ENCODE measurements around the gene NUMBL. TPM values are rescaled to one million over a fixed set of nuclear protein-coding genes. Genes with fewer than 3 reads are reported as not detected.

NUMBL gene
- total and polyA plus RNA-seq, 2 of the 8 experiments (the other 6 are each of a cell fraction or from before 2014, with no cell fraction given): 13.5 to 24.8 TPM

DNA sequence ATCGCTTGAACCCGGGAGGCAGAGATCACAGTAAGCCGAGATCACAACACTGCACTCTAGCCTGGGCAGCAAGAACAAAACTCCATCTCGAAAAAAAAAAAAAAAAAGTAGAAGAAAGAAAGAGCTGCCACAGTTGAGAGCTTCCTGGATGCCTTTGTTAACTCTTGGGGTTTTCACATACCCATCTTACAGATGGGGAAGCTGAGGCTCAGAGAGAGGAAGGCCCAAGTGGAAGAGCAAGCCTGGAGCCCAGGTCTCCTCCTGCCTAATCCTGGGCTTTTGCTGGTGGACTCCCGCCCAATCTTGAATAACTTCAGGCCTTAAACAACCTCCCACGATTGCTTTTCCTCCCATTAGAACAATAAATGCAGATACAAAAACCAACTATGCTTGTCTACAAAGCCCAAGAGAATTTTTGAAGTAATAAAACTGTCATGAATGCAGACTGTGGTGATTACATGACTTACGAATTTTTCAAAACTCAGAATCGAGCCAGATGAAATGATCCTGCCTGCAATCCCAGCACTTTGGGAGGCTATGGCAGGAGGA, 47.6 kb downstream of the NUMBL start:
- ChIA-PET POLR2A (ENCODE audit: partially characterized antibody) (no interaction called here), CTCF (ENCODE audit: partially characterized antibody) (interaction anchor here (4.9 kb wide), 1 partner anchor 8 kb away, joined by 41 read pairs; no protein-coding TSS in a partner anchor)
- Histone ChIP-seq H3K79me2 (ENCODE audit: control insufficient read depth in 1 of 2, insufficient read depth in 2 of 2, low read length in 2 of 2) (no peaks in the 10 kb centered on the region), H3K9ac (replicated peaks in 1 of 4; ENCODE audit: extremely low read depth in 1 of 4, low read depth in 3 of 4, low read length in 3 of 4) (no peak overlapping the region), H3K23me2 (ENCODE audit: low read depth, low read length) (no peaks in the 10 kb centered on the region), H3K14ac (ENCODE audit: insufficient read length) (no peak overlapping the region), H3K36me3 (ENCODE audit: control insufficient read depth in 2 of 4, insufficient read depth in 4 of 4, low read length in 3 of 4) (no peaks in the 10 kb centered on the region), H2AFZ (ENCODE audit: low read length) (no peak overlapping the region), H2BK5ac (ENCODE audit: low read depth, low read length) (no peak overlapping the region), H2BK12ac (ENCODE audit: low read depth, low read length) (no peak overlapping the region), H3K4ac (replicated peaks; ENCODE audit: insufficient read length, low read depth, low read length) (no peak overlapping the region), H4K8ac (ENCODE audit: extremely low read depth, insufficient read depth, low read length) (no peak overlapping the region), H3K27ac (ENCODE audit: low read depth, low read length) (no peak overlapping the region), H3K4me3 (ENCODE audit: extremely low read depth in 1 of 4, insufficient read depth in 2 of 4, low read depth in 3 of 4, low read length in 4 of 4) (no peak overlapping the region), H4K5ac (ENCODE audit: insufficient read length, low read depth, low read length) (no peak overlapping the region), H3K4me1 (replicated peaks in 1 of 4; ENCODE audit: control insufficient read depth in 3 of 4, insufficient read depth in 4 of 4, low read length in 3 of 4) (peaks cover 0 to 3% (median 0%) of the 10 kb centered on the region in 4 experiments; a peak in 1 of 7 replicates), H3K23ac (ENCODE audit: insufficient read length) (no peak overlapping the region), H2BK15ac (ENCODE audit: low read length) (no peak overlapping the region), H2AK5ac (ENCODE audit: low read depth, low read length) (no peak overlapping the region), H3K56ac (replicated peaks; ENCODE audit: insufficient read length, low read depth, low read length) (no peak overlapping the region), H3K9me3 (ENCODE audit: insufficient read depth in 2 of 2, low read depth in 1 of 2, low read length in 1 of 2) (no peaks in the 10 kb centered on the region), H3K27me3 (replicated peaks in 1 of 4; ENCODE audit: control insufficient read depth in 3 of 4, extremely low read depth in 1 of 4, insufficient read depth in 3 of 4, low read length in 3 of 4) (no peaks in the 10 kb centered on the region; a peak in 2 of 7 replicates), H2BK20ac (ENCODE audit: low read length) (no peak overlapping the region), H2BK120ac (replicated peaks; ENCODE audit: low read depth, low read length) (no peak overlapping the region), H4K20me1 (replicated peaks in 1 of 2; ENCODE audit: control insufficient read depth in 1 of 2, insufficient read depth in 2 of 2, low read length in 2 of 2) (no peaks in the 10 kb centered on the region), H3K18ac (ENCODE audit: extremely low read depth, low read length) (no peak overlapping the region), H3K79me1 (ENCODE audit: low read depth, low read length) (no peaks in the 10 kb centered on the region), H4K91ac (replicated peaks; ENCODE audit: insufficient read length, low read length) (no peak overlapping the region), H3K4me2 (ENCODE audit: insufficient read depth in 1 of 2, low read depth in 2 of 2, low read length in 2 of 2) (no peak overlapping the region)
- no peak for DNase-seq (ENCODE audit: low read depth in 1 of 2, low spot score in 2 of 2)
- FAIRE-seq: no peak
- TF ChIP-seq CHD1 (IDR thresholded peaks at IDR 0.05; ENCODE audit: low read depth, low read length): no peak
- TF ChIP-seq, protein P1, sequence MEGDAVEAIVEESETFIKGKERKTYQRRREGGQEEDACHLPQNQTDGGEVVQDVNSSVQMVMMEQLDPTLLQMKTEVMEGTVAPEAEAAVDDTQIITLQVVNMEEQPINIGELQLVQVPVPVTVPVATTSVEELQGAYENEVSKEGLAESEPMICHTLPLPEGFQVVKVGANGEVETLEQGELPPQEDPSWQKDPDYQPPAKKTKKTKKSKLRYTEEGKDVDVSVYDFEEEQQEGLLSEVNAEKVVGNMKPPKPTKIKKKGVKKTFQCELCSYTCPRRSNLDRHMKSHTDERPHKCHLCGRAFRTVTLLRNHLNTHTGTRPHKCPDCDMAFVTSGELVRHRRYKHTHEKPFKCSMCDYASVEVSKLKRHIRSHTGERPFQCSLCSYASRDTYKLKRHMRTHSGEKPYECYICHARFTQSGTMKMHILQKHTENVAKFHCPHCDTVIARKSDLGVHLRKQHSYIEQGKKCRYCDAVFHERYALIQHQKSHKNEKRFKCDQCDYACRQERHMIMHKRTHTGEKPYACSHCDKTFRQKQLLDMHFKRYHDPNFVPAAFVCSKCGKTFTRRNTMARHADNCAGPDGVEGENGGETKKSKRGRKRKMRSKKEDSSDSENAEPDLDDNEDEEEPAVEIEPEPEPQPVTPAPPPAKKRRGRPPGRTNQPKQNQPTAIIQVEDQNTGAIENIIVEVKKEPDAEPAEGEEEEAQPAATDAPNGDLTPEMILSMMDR (IDR thresholded peaks at IDR 0.05; ENCODE audit: control extremely low read depth in 1 of 3, insufficient read depth in 1 of 3, low read depth in 1 of 3, low read length in 3 of 3): no peak
- 97% methylated on average over 7 of the region's 8 CpGs; no CpG with 5 or more reads in 1 of the 2 experiments for WGBS, 2 experiments (ENCODE audit: extremely low coverage in 1 of 2, insufficient coverage in 1 of 2, insufficient read length in 1 of 2, insufficient replicate concordance in 2 of 2, low coverage in 1 of 2, low lambda C conversion rate in 2 of 2, missing lambda C conversion rate in 1 of 2)
